AG09319 (cell line): ENCODE data around the gene MRPL49.

ENCODE experiments used
- DNase-seq: peaks from one replicate; pipeline ENCODE4 v3.0.0-alpha.2; 2010; ENCODE audit warnings: low read depth; ENCODE audit errors: extremely low read depth
- TF ChIP-seq, protein P1 (sequence below): IDR thresholded peaks from 2 replicates; pipeline ENCODE4 v1.5.1; 2011; ENCODE audit warnings: low read depth, mild to moderate bottlenecking, inconsistent platforms, low read length, moderate library complexity

Gene MRPL49

DNA sequence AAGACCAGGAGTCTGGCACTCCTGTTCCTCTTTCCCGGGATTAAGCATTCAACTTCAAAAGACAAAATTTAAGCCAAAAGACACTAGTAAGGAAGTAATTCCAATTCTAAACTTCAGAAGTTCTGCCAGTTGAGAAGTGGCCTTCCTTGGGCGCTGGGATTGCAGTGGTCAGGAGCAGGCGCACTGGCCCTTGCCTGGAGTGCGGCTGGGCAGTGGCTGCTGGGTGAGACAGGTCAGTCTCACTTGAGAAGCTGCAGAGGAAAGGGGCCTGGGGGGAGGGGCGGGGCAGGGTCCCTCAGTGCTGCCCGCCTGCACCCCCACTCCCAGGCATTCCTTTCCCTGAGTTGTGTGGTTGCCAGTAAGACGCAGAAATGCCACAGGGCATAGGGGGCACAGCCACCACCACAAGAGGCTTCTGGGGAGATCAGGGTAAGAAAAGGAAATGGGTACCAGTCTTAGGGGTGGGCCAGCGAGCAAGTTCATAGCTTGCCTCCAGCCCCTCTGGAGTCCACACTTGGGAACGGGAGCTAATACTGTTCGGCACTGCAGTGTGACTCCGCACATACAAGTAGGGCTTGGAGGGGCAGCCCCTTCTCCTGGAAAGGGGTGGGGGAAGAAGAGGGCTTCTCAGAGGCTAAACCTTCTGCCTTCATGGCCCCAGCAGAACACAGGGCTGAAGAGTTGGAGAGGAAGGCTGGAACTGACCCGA, 5.5 kb downstream of the MRPL49 start:
- no peak for DNase-seq
- TF ChIP-seq, protein P1, sequence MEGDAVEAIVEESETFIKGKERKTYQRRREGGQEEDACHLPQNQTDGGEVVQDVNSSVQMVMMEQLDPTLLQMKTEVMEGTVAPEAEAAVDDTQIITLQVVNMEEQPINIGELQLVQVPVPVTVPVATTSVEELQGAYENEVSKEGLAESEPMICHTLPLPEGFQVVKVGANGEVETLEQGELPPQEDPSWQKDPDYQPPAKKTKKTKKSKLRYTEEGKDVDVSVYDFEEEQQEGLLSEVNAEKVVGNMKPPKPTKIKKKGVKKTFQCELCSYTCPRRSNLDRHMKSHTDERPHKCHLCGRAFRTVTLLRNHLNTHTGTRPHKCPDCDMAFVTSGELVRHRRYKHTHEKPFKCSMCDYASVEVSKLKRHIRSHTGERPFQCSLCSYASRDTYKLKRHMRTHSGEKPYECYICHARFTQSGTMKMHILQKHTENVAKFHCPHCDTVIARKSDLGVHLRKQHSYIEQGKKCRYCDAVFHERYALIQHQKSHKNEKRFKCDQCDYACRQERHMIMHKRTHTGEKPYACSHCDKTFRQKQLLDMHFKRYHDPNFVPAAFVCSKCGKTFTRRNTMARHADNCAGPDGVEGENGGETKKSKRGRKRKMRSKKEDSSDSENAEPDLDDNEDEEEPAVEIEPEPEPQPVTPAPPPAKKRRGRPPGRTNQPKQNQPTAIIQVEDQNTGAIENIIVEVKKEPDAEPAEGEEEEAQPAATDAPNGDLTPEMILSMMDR: no peak

DNA sequence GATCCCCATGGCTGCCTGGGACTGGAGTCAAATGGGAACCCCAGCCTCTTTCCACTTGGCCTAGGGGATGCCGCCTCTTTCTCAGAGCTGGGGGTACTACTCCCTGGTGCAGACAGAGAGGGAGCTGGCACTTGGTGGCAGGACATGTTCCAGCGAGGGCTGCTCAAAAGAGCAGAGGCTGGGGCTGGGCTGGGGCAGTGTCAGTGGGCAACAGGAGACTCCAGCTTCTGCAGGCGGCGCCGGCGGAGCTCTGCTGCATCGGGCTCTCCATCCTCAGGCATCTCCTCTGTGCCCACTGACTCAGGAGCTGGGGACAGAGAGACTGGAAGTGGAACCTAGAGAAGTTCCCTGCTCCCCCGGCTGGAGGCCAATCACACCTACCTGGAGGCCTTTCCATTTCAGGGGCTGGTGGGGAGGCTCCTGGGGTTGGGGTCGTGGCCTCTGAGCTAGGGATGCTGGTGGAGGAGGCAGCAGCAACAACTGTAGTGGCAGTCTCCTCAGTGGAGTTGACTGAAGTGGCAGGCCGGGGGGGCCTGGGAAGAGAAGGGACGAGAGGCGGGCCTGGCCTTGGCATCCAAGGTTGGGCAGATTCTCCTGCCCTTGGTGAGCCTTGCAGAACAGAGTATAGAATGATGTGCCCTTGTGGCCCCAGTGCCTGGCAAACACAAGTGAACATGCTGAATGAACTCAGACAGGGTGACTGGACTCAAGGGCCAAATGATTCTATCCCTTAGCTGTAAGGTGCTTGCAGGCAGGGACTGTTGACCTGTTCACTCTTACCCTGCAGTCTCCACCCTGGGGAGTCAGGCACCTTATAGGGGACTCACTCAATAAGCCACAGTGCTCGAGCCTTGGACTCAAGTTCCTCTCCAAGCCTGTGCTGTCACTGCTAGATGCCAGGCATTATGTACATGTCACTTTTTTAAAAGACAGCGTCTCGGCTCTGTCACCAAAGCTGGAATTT, 6.3 kb downstream of the MRPL49 start:
- DNase-seq: no peak
- TF ChIP-seq, protein P1: no peak

DNA sequence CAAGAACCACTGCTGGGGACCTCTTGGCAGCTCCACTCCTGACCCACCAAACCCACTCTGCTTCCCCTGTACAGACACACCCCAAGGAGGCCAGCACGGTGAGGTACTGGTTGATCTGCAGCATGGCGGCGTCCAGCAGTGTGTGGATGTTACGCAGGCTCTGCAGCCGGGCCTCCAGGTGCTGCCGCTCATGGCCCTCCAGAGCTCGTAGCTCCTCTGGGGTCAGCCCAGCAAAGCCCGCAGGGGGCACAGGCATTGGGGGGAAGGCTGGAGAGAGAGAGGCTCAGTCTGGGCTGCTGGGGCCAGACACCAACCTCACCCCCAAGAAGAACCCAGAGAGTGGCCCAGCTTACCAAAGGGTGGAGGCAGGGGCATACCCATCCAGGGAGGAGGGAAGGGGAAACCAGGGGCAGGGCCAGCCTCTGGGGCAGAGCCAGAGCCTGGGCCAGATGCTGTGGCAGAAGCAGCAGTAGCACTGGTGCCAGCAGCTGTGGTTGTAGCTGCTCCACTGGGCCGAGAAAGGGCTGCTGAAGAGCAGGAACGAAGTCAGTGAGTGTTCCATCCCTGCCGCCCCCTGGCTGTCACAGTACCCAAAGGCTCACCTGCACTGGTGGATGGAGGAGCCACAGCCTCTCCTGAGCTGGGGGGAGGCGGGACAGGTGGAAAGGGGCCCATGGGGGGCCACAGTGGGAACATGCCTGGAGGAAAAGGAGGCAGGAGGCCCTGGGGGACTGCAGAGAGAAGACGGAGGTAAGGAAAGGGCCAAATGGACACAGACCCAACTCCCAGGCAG, 7.7 kb downstream of the MRPL49 start:
- TF ChIP-seq, protein P1: no peak

DNA sequence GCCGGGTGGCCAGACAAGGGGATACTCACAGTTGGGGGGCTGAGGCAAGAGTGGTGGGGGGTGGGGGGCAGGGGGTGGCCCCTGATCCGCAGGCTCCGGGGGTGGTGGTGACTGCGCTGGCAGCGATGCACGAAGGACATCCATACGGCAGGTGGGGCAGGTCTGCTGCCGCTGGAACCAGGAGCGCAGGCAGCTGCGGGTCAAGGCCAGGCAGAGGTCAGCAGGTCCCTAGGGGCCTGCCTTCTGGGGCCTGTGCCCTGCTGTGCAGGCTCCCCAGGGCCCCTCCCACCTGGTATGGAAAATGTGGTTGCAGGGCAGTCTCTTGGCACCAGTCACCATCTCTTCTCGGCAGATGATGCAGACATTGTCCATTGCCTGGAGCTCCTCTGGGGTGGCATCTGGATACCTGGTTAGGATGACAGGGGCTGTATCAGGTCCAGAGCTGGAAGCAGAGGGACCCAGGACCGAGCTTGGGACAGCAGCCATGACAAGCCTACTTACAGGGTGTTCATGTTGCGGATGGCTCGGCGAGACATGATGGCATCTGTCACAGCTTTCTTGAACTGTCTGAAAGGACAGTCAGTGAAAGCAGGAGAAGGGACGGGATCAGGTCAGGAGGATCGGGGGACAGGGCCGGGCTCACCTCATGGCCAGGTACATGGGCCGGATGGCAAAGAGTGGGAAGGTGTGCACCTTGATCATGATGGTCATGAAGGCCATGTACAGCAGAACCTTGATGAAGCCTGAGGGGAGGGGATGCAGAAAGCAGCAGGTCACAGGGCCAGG, 8.7 kb downstream of the MRPL49 start:
- TF ChIP-seq, protein P1: no peak
- DNase-seq: no peak

More for the DNA sequence above, 7.7 kb downstream of the MRPL49 start:
- no peak for DNase-seq

DNA sequence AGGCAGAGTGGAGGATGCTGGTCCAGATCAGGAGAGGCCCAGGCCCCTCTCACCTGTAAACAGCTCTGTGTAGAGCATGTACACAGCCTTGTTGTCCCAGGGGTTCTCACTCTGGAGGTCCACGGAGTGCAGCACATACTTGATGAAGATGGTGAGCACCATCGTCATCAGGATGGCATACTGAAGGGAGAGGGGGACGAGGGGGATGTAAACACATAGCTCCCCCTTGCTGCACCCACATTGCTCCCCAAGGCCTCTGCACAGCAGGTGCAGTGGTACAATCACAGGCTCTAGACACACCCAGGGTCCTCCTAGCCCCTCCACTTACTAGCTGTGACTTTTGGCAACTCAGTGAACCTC, 9.3 kb downstream of the MRPL49 start:
- TF ChIP-seq, protein P1: no peak
- no peak for DNase-seq

DNA sequence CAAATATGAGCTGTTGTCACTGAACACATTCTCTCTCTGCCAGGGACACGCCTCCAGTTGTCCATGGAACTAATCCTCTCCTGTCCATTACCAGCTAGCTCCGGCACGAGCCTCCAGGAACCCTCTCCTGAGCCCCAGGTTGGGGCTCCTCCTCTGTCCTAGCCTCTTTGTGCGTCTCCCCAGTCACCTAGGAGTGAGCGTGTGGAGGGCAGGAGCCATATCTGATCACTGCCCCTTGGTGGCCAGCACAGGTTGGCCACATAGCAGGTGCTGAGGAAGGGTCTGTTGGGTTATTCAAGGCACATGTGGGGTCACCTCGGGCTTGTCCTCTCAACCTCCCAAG, 9.7 kb downstream of the MRPL49 start:
- TF ChIP-seq, protein P1: no peak
- DNase-seq: no peak
